Chondrocyte (in vitro differentiated cells): ENCODE measurements around the gene TCP10L. TPM values are rescaled to one million over a fixed set of nuclear protein-coding genes. Genes with fewer than 3 reads are reported as not detected.
A peak's percentile ranks its signal among the peaks of the same experiment; 100 is the strongest.
"Not testable (repeated sequence)": the region's sequence is repeated elsewhere in the genome, so short reads cannot be mapped to it uniquely, and the experiment has no call there.

Experiments
- DNase-seq: peaks from one replicate; pipeline ENCODE4 v3.0.0; 2021; ENCODE audit warnings: mixed read lengths, low spot score
- H3K27ac Mint-ChIP-seq: one replicate; pipeline ENCODE4 v1.8.0; 2021; ENCODE audit warnings: mild to moderate bottlenecking, moderate library complexity, mixed read lengths; ENCODE audit not compliant: unreplicated experiment
- H3K27me3 Mint-ChIP-seq: 2 replicates; pipeline ENCODE4 v1.8.0; 2021; ENCODE audit warnings: low read depth, mixed read lengths
- H3K36me3 Mint-ChIP-seq: 2 replicates; pipeline ENCODE4 v1.8.0; 2021; ENCODE audit warnings: low read depth, mixed read lengths
- H3K4me1 Mint-ChIP-seq: 2 replicates; pipeline ENCODE4 v1.8.0; 2021; ENCODE audit warnings: low read depth, mild to moderate bottlenecking, mixed read lengths
- H3K4me3 Mint-ChIP-seq: one replicate; pipeline ENCODE4 v1.8.0; 2021; ENCODE audit warnings: mild to moderate bottlenecking, moderate library complexity, mixed read lengths; ENCODE audit not compliant: unreplicated experiment
- H3K9me3 Mint-ChIP-seq: 2 replicates; pipeline ENCODE4 v1.8.0; 2021; ENCODE audit warnings: low read depth, mixed read lengths
- CTCF ChIP-seq: fragments of 200-600 bp; sonication (generic); IDR thresholded peaks from 2 replicates; pipeline ENCODE4 v1.5.0; 2021; ENCODE audit warnings: antibody characterized with exemption, mild to moderate bottlenecking, moderate library complexity
- total RNA-seq: library from RNA; stranded (reverse); gene quantifications from 3 replicates; pipeline ENCODE4 v1.2.1, GENCODE V29; 2021

TCP10L gene
- total RNA-seq, 1 donor from 2014 or later, result 0.40 TPM

GRCh38 chr21:32612075-32612998 is 27.0 kb upstream of the TCP10L start, which contains the start of gene CFAP298:
CFAP298 (minus strand) TSS chr21:32612377; CDS start chr21:32612243, 134 bp downstream.
- H3K27ac Mint-ChIP-seq, result peak within 1 kb of the TSS; percentile 97

GRCh38 chr21:32611471-32611997 is 26.2 kb upstream of the TCP10L start:
- Mint-ChIP-seq H3K27me3 (peaks cover 5% of the 10 kb centered on the region), H3K27ac (peak overlapping the region; percentile 97), H3K4me1 (peaks cover 11% of the 10 kb centered on the region), H3K9me3 (no peaks in the 10 kb centered on the region), H3K4me3 (peak overlapping the region; percentile 97), H3K36me3 (peaks cover 9% of the 10 kb centered on the region)
- no peak for TF ChIP-seq CTCF
- DNase-seq, result peak; percentile 66

More at GRCh38 chr21:32612075-32612998, 27.0 kb upstream of the TCP10L start, which contains the start of gene CFAP298:
- peak; percentile 96 for DNase-seq
- H3K4me3 Mint-ChIP-seq, result peak within 1 kb of the TSS; percentile 97
- H3K4me1 Mint-ChIP-seq, result peaks cover 11% of the 10 kb centered on the region
- H3K36me3 Mint-ChIP-seq, result peaks cover 7% of the 10 kb centered on the region
- H3K27me3 Mint-ChIP-seq, result peaks cover 6% of the 10 kb centered on the region
- H3K9me3 Mint-ChIP-seq, result no peaks in the 10 kb centered on the region
- TF ChIP-seq CTCF, result no peak

GRCh38 chr21:32610940-32611339 is 25.6 kb upstream of the TCP10L start:
- peaks cover 11% of the 10 kb centered on the region for H3K4me1 Mint-ChIP-seq
- H3K9me3 Mint-ChIP-seq, DNase-seq, H3K27me3 Mint-ChIP-seq: not testable (repeated sequence)
- peak overlapping the region; percentile 36 for H3K4me3 Mint-ChIP-seq
- H3K27ac Mint-ChIP-seq, result peak overlapping the region; percentile 17
- H3K36me3 Mint-ChIP-seq, result peaks cover 12% of the 10 kb centered on the region

- Mint-ChIP-seq H3K36me3 (peaks cover 20% of the 10 kb centered on the region), H3K4me1 (peaks cover 11% of the 10 kb centered on the region), H3K27me3 (no peaks in the 10 kb centered on the region), H3K4me3 (no peak overlapping the region), H3K9me3 (no peaks in the 10 kb centered on the region), H3K27ac (no peak overlapping the region)
- DNase-seq, result no peak
- TF ChIP-seq CTCF, result no peak
Observed at GRCh38 chr21:32608851-32609250, 23.5 kb upstream of the TCP10L start.

GRCh38 chr21:32605469-32605868 is 20.1 kb upstream of the TCP10L start:
- TF ChIP-seq CTCF, result no peak
- H3K9me3 Mint-ChIP-seq, result no peaks in the 10 kb centered on the region
- H3K27me3 Mint-ChIP-seq, result no peaks in the 10 kb centered on the region
- no peak overlapping the region for H3K4me3 Mint-ChIP-seq
- H3K36me3 Mint-ChIP-seq, result peaks cover 30% of the 10 kb centered on the region
- no peak overlapping the region for H3K27ac Mint-ChIP-seq
- H3K4me1 Mint-ChIP-seq, result no peaks in the 10 kb centered on the region
- peak; percentile 56 for DNase-seq
